T-helper 22 cell (primary cell): ENCODE results near the gene PPM1L.

Source experiments
- DNase-seq: peaks from one replicate; pipeline ENCODE4 v3.0.0-alpha.2; 2020; ENCODE audit warnings: low read depth

Gene PPM1L

GRCh38 chr3:160856450-160856849, 100.4 kb downstream of the PPM1L start:
- DNase-seq: no peak

GRCh38 chr3:160857476-160858119, 101.6 kb downstream of the PPM1L start:
- no peak for DNase-seq

DNA sequence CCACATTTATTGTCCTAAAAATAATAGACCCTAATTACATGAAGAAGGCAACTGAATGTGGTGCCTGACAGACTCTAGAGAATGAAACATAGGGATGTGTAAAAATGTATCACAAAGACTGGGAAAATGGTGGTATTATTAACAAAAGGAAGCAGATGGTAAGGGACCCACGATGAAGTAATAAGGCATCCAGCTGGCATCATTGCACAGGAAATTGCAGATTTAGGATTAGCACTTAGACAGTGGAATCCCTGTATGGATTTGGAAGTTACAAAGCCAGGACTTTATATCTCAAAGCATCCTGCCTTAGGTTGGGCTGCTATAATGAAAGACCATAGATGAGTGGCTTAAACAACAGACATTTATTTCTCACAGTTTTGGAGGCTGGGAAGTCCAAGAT, 104.3 kb downstream of the PPM1L start:
- no peak for DNase-seq

GRCh38 chr3:160869825-160870224, 113.8 kb downstream of the PPM1L start:
- DNase-seq: no peak

DNA sequence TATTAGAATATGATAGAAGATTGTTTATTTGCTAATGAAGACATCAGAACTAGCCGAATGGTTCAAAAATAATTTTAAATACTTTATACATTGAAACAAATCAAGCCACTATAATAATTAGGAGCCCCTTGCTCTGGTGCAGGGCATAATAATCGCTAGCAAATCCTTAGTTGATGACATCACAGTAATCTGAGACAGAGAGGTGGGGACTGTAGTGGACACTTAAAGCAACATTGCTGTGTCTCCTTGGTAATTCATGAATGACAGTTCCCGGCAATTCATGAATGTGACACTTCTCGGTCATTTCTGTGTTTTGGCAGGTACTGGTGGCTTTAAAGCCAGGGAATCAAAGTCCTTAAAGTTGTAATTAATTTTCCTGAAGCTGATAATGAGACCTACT, 114.3 kb downstream of the PPM1L start:
- DNase-seq: no peak

GRCh38 chr3:160874736-160875135, 118.7 kb downstream of the PPM1L start:
- no peak for DNase-seq

GRCh38 chr3:160876643-160877042, 120.6 kb downstream of the PPM1L start:
- DNase-seq: no peak

GRCh38 chr3:160879859-160880258, 123.8 kb downstream of the PPM1L start:
- no peak for DNase-seq

GRCh38 chr3:160883373-160883772, 127.3 kb downstream of the PPM1L start:
- DNase-seq: no peak

DNA sequence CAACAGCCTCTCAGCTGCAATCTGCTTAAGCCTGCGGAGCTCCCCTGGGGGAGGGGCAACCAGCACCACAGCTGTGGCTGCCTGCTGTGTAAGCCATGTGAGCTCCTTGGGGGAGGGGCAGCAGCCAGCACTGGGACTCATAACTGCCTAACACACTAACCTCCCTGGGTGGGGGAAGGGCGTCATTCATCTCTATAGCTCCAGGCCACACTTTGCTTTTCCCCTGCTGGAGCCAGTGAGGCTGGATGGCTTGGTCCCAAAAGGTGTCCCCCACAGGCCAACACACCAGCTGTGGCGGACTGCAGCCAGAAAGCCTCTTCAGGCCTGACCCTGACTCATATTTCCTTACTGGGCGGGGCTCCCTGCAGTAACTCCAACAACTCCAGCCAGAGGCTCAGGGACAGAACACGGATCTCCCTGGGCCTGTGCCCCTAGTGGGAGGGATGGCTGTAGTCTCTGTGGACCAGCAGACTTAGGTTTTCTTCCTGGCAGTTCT, 129.8 kb downstream of the PPM1L start:
- DNase-seq: no peak

DNA sequence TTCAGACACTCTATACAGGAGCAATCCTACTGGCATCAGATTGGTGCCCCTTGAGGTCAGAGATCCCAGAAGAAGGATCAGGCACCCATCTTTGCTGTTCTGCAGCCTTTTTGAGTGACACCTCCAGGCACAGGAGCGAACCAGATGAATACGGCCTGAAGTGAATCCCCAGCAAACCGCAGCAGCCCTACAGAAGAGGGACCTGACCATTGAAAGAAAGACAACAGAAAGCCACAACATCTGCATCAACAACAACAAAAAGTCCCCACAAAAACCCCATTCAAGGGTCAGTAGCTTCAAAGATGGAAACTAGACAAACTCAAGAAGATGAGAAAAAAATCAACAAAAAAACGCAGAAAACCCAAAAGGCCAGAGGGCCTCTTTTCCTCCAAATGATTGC, 130.4 kb downstream of the PPM1L start:
- no peak for DNase-seq

GRCh38 chr3:160893207-160893606, 137.2 kb downstream of the PPM1L start:
- DNase-seq: no peak

DNA sequence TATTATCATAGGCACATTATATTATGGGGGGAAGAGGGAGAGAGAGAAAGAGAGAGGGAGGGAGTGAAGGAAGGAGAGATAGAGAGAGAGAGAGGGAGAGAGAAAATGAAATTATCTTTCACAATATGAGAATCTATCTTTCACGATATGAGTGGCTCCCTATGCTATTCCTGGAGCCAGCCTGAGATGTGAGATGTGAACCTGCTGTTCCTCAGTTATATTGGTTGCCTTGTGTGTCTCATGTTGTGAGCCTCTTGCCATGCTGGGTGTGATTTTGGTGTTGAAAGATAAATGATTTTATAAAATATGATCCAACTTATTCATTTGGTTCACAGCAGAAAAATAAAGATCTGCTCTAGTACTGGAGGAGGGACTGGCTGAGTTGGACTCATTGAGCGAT, 148.7 kb downstream of the PPM1L start:
- no peak for DNase-seq

DNA sequence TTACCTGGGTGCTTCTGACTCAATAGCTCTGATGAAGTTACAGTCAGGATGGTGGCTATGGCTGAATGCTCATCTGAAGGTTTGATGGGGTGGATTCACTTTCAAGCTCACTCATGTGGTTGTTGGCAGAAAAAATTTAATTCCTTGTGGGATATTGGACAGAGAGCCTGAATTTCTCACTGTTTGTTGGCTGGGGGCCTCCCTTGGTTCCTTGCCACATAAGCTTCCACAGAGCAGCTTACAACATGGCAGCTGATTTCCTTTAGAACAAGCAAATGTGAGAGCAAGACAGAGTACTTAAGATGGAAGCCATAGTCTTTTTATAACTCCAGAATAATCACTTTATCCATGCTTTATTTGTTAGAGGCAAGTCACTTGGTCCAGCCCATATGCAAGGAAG, 150.6 kb downstream of the PPM1L start:
- no peak for DNase-seq

DNA sequence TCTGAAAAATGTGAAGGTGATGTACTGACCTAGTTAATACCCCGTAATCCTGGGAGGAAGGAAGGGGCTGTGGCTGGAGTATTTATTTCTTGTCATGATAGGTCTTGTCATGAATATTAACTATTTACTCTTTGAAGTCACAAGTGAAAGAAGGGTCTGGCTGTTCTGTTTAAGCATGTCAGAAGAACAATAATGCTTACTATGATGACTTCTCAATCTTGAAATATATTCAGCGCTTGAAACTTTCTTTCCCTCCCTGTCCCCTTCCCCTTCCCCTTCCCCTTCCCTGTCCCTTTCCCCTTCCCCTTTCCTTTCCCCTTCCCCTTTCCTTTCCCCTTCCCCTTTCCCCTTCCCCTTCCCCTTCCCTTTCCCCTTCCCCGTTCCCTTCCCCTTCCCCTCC, 153.9 kb downstream of the PPM1L start:
- no peak for DNase-seq

- no peak for DNase-seq
Observed at GRCh38 chr3:160911411-160911810, 155.4 kb downstream of the PPM1L start.

DNA sequence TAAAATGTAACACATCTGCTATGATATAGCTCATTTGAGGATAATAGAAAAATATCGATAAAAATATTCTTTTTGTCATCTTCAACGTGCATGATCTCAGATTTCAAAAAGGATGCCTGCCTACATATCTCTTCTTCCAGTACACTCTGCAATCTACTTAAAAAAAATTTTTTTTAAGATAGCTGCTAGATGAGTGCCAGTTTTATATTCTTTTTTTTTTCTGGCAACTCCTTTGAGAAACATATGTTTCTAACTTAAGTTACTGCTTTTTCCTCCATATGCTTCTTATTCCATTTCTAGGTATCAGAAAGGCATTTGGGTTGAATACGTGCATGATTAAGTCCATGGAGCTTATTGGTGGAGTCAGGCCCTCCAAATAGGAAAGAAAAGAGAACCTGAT, 160.4 kb downstream of the PPM1L start:
- no peak for DNase-seq

DNA sequence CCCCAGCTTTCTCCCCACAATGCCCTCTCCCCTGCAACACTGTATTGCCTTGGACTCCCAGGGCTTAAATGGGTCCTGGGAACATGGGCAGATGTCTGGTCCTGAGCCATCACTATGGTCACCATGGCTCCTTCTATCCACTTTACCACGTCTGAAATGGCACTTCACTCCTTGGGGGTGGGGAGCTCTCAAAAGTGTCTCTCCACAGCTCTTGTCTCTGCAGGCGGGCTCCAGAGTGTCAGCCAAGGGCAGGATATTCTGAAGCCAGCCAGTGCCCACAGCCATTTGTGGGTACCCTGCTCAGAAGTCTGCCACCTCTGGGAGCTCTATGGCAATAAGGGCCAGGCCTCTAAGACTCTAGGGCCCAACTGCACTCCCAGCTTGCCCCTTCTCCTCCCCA, 163.9 kb downstream of the PPM1L start:
- DNase-seq: no peak

- no peak for DNase-seq
Observed at GRCh38 chr3:160921020-160921635, 165.1 kb downstream of the PPM1L start.

- no peak for DNase-seq
Observed at GRCh38 chr3:160924776-160925175, 168.7 kb downstream of the PPM1L start.

DNA sequence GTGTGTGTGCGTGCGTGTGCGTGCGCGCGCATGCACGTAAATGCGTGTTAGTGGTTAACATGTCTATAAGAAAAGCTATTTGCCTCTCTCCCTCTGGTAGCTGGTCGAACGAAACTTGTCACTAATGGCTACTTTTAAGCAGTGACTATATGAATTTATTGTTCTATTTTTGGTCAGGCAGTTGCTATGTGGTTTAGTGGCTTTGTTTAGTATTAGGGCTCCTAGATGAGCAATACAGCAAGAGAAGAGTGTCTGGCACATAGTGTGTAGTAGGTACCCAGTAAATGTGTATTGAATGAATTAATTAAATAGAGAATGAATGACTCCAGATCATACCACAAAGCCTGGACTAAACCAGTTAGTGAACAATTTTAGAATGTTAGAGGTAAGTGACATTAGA, 171.6 kb downstream of the PPM1L start:
- DNase-seq: no peak

DNA sequence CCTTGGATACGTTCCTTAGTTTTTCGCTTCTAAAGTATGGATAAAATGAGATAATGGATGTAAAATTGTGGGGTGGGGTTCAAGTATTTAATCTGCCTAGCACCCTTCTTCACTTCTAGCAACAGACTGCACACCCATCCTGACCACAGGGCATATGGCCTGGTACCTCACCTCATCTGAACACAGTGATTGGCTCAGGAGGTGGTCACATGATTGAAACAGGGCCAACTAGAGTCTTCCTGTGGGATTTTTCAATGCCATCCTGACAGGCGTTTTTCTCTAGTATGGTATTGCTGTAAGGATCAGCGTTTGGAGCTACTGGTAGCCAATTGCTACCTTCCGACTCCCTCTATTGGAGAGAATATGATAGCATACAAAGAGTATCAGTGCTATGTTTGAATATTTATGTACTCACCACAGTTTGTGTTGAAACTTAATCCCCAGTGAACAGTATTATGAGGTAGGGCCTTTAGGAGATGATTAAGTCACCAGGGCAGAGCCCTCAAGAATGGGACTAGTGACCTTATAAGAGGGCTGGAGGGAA, 172.2 kb downstream of the PPM1L start:
- no peak for DNase-seq

- no peak for DNase-seq
Observed at GRCh38 chr3:160929595-160929994, 173.6 kb downstream of the PPM1L start.

DNA sequence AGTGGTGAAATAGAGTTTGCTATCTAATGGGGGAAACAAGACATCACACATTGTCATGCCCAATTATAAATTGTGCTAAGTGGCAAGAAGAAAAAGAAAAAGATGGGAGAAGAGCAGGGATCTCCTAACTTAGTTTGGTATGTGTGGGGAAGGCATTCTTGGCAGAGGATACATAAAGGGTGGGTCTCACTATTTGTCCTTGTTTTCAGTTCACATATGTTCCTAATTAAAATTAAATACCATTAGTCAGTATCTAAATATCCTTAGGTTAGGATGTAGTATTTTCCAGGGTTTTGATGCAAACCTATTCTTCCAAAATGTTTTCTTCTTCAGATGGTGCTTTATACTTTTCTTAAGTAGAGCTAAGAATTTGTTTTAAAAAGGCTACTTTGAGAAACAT, 175.4 kb downstream of the PPM1L start:
- no peak for DNase-seq
